M059J (cell line): ENCODE measurements around the gene ADPRM. TPM values are rescaled to one million over a fixed set of nuclear protein-coding genes. Genes with fewer than 3 reads are reported as not detected.
A peak's percentile ranks its signal among the peaks of the same experiment; 100 is the strongest.
"Not testable (repeated sequence)": the region's sequence is repeated elsewhere in the genome, so short reads cannot be mapped to it uniquely, and the experiment has no call there.

ENCODE experiments used
- DNase-seq: peaks from one replicate; pipeline ENCODE4 v3.0.0-alpha.2; 2012; ENCODE audit warnings: low read depth
- total RNA-seq: library from RNA; depleted of rRNA; stranded (reverse); fragments of >200 nt; shearing (Covaris generic); gene quantifications from 2 replicates; pipeline ENCODE4 v1.2.3, GENCODE V29; 2014

The ADPRM gene
- total RNA-seq, 1 experiment from 2014 or later = 9.5 TPM

- DNase-seq = no peak
These were observed 2.5 kb downstream of the ADPRM start for GRCh38 chr17:10699856-10700255.

GRCh38 chr17:10702574-10702973, 5.2 kb downstream of the ADPRM start:
- DNase-seq = peak; percentile 43

GRCh38 chr17:10705727-10706126, 8.3 kb downstream of the ADPRM start:
- DNase-seq = no peak

GRCh38 chr17:10713318-10713717, 15.9 kb downstream of the ADPRM start:
- DNase-seq = no peak

- no peak for DNase-seq
These were observed 18.8 kb downstream of the ADPRM start for GRCh38 chr17:10716218-10716617.

- DNase-seq = no peak
These were observed 21.2 kb downstream of the ADPRM start for GRCh38 chr17:10718547-10718946.

GRCh38 chr17:10724546-10725195, 27.3 kb downstream of the ADPRM start:
- DNase-seq = no peak

GRCh38 chr17:10725262-10725661, 27.9 kb downstream of the ADPRM start:
- no peak for DNase-seq

- DNase-seq = no peak
These were observed 28.8 kb downstream of the ADPRM start for GRCh38 chr17:10726196-10726595.

GRCh38 chr17:10727192-10727591, 29.8 kb downstream of the ADPRM start:
- DNase-seq = peak; percentile 26

GRCh38 chr17:10728331-10728892, 31.0 kb downstream of the ADPRM start:
- DNase-seq = no peak

- DNase-seq = peak; percentile 29
These were observed 32.2 kb downstream of the ADPRM start, which contains the start of gene TMEM220 for GRCh38 chr17:10729334-10730193. TMEM220 (minus strand) TSS chr17:10730023; CDS start chr17:10729851, 172 bp downstream.

GRCh38 chr17:10730247-10730646, 32.9 kb downstream of the ADPRM start:
- not testable (repeated sequence) for DNase-seq

- DNase-seq = no peak
These were observed 34.0 kb downstream of the ADPRM start for GRCh38 chr17:10731408-10731879.

GRCh38 chr17:10732121-10732520, 34.7 kb downstream of the ADPRM start:
- not testable (repeated sequence) for DNase-seq

- no peak for DNase-seq
These were observed 36.3 kb downstream of the ADPRM start for GRCh38 chr17:10733666-10734065.

- DNase-seq = no peak
These were observed 37.9 kb downstream of the ADPRM start for GRCh38 chr17:10735251-10735650.

GRCh38 chr17:10735821-10736220, 38.4 kb downstream of the ADPRM start:
- DNase-seq = no peak

GRCh38 chr17:10737168-10737622, 39.8 kb downstream of the ADPRM start:
- DNase-seq = peak; percentile 43

GRCh38 chr17:10737736-10738135, 40.3 kb downstream of the ADPRM start:
- DNase-seq = no peak

GRCh38 chr17:10738521-10739258, 41.3 kb downstream of the ADPRM start:
- no peak for DNase-seq

GRCh38 chr17:10739386-10739785, 42.0 kb downstream of the ADPRM start:
- DNase-seq = no peak
